Dedifferentiated amniotic fluid mesenchymal stem cell (primary cell): ENCODE measurements around the gene SPDYA.

ENCODE experiments used
- DNase-seq: peaks from one replicate; pipeline ENCODE4 v3.0.0-alpha.2; 2016; ENCODE audit errors: extremely low spot score

SPDYA gene

DNA sequence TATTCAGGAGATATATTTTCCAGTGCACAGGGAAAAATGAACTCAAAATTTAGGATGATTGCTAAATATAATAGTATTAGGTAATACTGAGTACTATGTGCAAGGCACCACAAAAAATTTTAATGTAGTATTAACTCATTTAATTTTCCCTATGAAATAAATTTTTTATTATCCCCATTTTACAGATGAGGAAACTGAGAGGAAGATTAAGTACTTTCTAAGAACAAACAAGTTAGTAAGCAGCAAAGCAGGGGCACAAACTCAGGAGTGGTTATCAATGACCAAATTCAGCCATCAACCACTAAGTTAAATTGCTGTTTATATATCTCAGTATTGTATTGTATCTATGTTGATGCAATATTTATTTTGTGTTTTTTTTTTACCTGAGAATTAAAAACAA, 14.2 kb downstream of the SPDYA start:
- no peak for DNase-seq

GRCh38 chr2:28828382-28828781, 17.7 kb downstream of the SPDYA start:
- no peak for DNase-seq

DNA sequence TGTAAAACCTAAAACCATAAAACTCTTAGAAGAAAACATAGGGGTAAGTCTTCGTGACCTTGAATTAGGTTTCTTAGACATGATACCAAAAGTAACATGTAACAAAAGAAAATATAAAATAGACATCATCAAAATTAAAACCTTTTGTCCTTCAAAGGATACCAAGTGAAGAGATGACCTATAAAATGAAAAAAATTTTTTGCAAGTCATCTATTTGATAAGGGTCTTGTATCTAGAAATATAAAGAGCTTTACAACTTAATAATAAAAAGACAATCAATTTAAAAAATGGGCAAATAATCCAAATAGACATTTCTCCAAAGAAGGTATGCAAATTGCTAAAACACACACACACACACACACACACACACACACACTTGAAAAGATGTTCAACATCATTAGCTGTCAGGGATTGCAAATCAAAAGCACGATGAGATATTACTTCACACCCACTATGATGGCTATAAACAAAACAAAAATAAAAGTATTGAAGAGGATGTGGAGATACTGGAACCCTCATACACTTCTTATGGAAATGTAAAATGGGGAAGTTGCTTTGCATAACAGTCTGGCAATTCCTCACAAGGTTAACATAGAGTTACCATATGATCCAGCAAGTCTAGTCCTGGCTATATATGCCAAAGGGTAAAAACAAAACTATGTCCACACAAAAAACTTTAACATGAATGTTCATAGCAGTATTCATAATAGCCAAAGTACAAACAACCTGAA, 23.3 kb downstream of the SPDYA start:
- DNase-seq, result no peak

- no peak for DNase-seq
Observed at GRCh38 chr2:28835781-28836180, 25.1 kb downstream of the SPDYA start.

- DNase-seq, result no peak
Observed at GRCh38 chr2:28838971-28839370, 28.3 kb downstream of the SPDYA start.

DNA sequence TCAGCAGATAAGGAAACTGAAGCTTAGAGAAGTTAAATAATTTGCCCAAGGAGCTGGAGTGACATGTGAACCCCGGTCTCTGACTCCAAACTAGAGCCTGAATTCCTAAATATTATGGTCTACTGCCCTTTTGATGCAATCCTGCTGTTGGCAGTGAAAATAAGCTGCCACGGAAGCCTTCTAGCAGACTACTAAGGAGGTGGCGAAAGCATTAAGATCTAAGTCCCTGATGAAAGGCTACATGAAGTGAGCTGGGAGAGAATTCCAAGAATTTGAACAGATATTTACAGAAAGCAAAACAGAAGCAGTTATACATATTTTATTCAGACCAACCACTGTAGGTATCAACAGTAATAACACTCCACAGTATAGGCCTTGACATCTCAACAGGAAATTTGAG, 31.4 kb downstream of the SPDYA start:
- DNase-seq, result no peak

DNA sequence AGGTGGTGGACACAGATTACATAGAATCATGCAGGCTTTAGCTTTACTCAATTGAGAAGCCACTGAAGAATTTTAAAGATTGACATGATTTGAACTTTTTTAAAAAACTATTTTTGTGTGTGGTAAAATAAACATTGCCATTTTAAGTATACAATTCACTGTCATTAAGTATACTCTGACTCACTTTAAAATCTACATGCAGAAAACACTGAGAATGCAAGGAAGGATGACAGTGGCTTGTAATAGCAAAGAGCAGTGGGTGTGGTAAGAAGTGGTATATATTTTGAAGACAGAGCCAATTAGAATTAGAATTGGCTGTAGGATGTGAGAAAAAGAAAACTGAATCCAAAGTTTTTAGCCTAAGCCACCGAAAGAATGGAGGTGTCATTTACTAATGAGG, 44.6 kb downstream of the SPDYA start:
- no peak for DNase-seq

GRCh38 chr2:28855977-28856376, 45.3 kb downstream of the SPDYA start:
- no peak for DNase-seq

DNA sequence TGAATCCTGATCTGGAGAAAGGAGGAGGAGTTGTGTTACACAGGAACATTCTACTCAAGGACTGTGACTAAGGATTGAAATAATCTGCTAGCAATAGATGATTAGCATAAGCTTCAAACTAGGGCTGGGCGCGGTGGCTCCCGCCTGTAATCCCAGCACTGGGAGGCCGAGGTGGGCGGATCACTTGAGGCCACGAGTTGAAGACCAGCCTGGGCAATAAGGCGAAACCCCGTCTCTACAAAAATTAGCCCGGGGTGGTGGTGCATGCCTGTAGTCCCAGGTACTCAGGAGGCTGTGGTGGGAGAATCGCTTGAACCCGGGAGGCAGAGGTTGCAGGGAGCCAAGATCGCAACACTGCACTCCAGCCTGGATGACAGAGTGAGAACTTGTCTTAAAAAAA, 58.0 kb downstream of the SPDYA start:
- no peak for DNase-seq

GRCh38 chr2:28869494-28870145, 59.0 kb downstream of the SPDYA start:
- peak; percentile 15 for DNase-seq

DNA sequence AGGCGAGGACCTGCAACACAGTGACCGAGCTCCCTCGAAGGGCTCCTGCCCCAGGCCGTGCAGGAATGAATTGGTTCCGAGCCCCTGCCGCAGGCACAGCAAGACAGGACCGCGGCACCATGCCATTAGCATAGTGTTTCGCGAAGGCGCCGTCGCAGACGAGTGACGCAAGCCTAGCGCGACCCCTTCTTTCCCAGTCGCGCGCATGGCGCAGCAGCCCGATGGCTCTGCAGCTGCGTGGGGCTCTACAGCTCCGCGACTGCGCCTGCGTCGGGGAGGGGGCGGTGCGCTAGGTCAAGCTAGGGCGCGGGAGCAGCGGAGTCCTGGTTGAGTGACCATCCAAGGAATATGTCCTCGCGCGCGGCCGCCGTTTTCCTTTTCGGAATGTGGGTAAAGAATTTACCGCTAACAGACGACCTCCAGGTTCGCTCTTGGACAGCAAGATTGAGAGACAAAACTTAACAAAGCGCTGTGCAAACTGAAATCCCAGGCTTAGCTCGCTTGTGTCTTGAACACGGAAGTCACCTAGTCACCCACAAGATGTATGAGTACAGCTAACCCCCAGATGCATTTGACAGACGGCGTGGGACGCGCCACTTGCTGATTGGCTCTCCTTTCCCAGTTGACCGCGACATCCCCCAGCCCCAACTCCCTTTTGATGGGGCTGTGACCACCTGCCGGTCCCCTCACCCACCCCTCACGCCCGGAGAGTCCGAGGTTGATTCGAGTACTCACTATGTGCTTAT, 59.7 kb downstream of the SPDYA start, which contains the start of gene TRMT61B:
TSS of gene TRMT61B (minus strand) at position 164 of the 746 bp plus-strand sequence. CDS start at position 132, 32 bp downstream.
- DNase-seq, result peak; percentile 92

DNA sequence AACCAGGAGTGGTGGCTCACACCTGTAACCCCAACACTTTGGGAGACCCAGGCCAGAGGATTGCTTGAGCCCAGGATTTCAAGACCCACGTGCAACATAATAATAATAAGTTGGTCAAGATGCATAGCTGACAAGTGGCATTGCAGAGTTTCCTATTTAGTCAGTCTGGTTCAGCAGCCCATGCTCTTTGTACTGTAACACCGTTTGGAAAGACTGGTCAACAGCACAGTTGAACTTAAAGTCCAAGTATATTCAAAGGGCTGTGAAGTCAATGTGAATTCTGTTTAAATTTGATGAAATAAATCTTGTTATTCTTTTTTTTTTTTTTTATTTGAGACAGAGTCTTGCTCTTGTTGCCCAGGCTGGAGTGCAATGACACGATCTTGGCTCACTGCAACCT, 61.0 kb downstream of the SPDYA start:
- no peak for DNase-seq

GRCh38 chr2:28880193-28880592, 69.6 kb downstream of the SPDYA start:
- DNase-seq, result no peak

DNA sequence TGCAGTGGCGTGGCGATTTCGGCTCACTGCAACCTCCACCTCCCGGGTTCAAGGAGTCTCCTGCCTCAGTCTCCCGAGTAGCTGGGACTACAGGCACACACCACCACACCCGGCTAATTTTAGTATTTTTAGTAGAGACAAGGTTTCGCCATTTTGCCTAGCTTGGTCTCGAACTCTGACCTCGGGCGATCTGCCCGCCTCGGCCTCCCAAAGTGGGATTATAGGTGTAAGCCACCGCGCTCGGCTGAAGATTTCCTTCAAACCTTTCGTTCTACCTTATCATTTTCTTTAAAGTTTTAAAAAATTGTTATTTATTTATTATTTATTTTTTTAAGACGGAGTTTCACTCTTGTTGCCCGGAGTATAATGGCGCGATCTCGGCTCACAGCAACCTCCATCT, 82.9 kb downstream of the SPDYA start:
- no peak for DNase-seq

- DNase-seq, result peak; percentile 98
Observed at GRCh38 chr2:28894470-28895188, 84.0 kb downstream of the SPDYA start, which contains the start of gene WDR43. Gene WDR43 (plus strand): TSS chr2:28894667. CDS start chr2:28894699, 32 bp downstream.

GRCh38 chr2:28895189-28895893, 84.7 kb downstream of the SPDYA start:
- peak; percentile 26 for DNase-seq

- peak; percentile 51 for DNase-seq
Observed at GRCh38 chr2:28896906-28897305, 86.3 kb downstream of the SPDYA start.

DNA sequence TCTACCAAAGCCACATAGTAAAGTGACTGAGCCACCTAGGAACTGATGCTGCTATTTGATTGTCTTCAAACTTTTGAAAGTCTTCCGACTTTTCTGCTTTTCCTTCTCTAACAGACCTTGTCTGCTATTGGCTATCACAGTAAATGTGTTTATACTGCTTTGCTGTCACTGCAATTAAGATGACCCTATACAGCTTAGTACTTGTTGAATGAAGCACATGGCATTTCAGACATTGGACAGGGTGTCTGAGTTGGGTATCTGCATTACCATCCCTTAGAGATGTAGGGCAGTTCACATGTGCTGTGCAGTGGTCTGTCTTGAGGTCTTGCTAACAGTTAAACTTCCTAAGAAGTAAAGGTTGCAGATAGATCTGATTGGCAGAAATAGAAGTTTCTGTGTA, 87.4 kb downstream of the SPDYA start:
- DNase-seq, result no peak
